ENCODE data around the gene PRPF19.
A peak's percentile ranks its signal among the peaks of the same experiment; 100 is the strongest.

The PRPF19 gene

GRCh38 chr11:60906132-60906972 lies at the start of gene PRPF19:
PRPF19 (minus strand) TSS chr11:60906585; CDS start chr11:60906382, 203 bp downstream.
- DNase-seq (ENCODE audit: low spot score): peak; percentile 96

GRCh38 chr11:60955571-60955970 lies 49.2 kb upstream of the PRPF19 start:
- no peak for DNase-seq (ENCODE audit: low spot score)

- DNase-seq (ENCODE audit: low spot score): no peak
Measured at GRCh38 chr11:60954421-60954820, 48.0 kb upstream of the PRPF19 start.

GRCh38 chr11:60953781-60954180 lies 47.4 kb upstream of the PRPF19 start:
- DNase-seq (ENCODE audit: low spot score): no peak

DNA sequence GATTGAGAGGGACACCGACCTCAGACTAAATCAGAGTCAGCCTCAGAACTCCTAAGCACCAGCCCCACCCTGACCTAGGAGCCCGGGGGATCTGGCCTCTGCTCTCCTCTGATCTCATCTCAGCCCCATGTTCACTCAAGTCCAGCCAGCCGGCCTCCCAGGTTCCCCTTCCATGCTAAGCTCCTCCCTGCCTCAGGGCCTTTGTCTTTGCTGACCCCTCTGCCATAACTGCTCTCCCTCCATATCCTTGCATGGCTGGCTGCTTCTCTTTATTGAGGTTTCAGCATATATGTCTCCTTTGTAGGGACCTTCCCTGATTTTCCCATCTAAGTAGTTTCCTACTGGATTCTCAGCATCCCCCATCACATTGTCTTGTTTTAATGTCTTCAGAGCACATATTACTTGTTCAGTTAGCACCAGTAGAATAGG lies 46.4 kb upstream of the PRPF19 start:
- DNase-seq (ENCODE audit: low spot score): no peak

- no peak for DNase-seq (ENCODE audit: low spot score)
Measured at GRCh38 chr11:60951904-60952741, 45.7 kb upstream of the PRPF19 start, which contains the start of gene SLC15A3. SLC15A3 (minus strand) TSS chr11:60952176; CDS start chr11:60951551, 625 bp downstream.

DNA sequence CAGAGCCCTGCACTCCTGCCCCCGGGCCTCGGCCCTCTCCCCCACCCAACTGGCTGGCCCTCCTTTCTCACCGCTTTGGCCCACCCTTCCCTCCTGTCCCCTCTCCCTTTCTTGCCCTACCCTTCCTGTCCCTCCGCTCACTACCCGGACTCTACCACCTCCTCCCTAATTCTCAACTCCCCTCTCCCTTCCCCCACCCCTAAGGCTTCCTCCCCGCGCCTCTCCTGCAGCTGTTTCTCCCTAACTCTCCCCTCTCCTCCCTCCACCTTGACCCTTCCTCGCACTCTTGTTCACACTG lies 45.2 kb upstream of the PRPF19 start:
- no peak for DNase-seq (ENCODE audit: low spot score)

DNA sequence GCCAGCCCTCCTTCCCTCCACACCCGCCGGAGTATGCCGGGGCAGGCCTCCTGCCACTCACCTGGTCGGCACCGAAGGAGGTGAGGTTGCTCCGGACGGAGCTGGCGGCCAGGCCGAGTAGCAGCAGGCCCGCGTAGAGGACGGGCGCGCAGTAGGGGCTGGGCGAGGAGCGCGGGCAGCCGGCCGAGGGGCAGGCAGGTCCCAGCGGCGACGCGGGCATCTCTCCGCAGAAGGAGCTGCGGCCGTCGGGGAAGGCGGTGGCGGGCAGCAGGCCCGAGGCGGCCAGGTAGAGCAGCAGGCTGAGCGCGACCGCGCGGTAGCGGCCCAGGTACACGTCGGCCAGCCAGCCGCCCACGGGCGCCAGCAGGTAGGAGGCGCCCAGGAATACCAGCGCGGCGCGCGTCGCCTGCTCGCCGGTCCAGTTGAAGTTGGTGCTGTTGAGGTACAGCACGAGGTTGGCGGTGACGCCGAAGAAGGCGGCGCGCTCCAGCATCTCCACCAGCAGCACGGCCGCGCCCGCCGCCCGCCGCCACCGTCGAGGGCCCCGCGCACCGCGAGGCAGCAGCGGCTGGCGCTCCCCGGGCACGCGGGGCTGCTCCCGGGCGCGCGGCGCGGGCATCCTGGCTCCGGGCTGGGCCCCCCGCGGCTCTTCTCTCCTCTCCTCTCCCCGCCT lies 44.7 kb upstream of the PRPF19 start:
- no peak for DNase-seq (ENCODE audit: low spot score)

GRCh38 chr11:60950024-60950423 lies 43.6 kb upstream of the PRPF19 start:
- no peak for DNase-seq (ENCODE audit: low spot score)

DNA sequence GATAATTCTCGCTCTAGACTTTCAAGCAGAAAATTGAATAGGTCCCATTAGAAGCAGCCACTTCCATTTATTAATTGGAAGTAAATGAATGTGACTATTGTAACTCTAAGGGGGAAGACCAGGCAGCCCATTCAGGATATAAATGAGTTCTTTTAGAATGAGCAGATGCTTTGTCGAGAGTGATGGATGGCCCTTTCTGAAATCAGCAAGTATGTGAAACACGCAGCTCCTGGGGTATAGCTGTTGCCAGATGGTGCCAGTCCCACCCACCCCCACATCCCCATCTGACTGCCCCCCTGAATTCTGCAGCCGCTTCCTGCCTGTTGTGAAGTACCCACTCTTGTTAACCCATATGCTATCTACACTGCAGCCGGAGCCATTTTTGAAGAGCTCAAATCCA lies 41.9 kb upstream of the PRPF19 start:
- DNase-seq (ENCODE audit: low spot score): no peak

GRCh38 chr11:60947700-60948099 lies 41.3 kb upstream of the PRPF19 start:
- DNase-seq (ENCODE audit: low spot score): no peak

DNA sequence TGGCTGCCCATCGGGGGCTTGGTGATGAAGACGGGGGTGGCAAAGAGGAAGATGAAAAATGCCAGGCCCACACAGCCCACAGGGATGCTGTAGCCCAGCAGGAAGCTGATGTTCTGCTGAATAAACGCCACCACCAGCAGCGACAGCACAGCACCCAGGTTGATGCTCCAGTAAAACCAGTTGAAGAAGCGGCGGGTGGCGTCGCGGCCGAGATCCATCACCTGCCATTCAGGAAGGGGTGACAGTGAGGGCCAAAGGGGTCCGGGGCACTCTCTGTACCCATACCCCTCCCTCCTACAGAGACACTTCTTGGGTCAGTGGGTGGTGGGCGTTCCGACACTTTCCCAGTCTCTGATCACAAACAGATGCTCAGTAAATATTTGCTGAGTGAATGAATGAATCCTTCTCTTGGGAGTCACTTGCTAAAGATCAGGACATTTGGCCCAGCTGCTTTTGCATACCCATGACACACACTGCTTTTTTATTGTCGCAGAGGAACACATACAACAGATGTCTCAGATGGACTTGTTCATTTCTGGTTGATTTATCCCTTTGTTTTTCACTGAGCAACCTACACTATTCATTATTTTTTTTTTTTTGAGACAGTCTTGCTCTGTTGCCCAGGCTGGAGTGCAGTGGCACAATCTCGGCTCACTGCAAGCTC lies 40.3 kb upstream of the PRPF19 start:
- no peak for DNase-seq (ENCODE audit: low spot score)

DNA sequence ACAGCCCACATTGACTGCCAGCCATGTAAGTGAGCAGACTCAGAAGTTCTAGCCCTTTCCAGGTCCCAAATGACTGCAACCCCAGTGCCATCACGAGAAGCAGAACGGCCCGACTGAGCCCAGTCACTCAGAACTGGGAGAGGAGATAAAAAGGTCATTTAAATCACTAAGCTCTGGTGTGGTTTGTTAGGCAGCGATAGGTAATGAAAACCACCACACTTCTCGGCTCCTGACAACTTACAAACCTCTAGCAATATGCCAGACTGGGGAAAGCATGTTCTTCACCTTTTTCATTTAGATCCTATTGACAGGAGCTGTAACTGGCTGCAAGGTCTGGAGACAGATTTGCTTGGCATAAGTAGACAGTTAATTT lies 38.9 kb upstream of the PRPF19 start:
- DNase-seq (ENCODE audit: low spot score): no peak

- DNase-seq (ENCODE audit: low spot score): no peak
Measured at GRCh38 chr11:60944490-60945294, 38.3 kb upstream of the PRPF19 start.

GRCh38 chr11:60942970-60943565 lies 36.7 kb upstream of the PRPF19 start:
- no peak for DNase-seq (ENCODE audit: low spot score)

- DNase-seq (ENCODE audit: low spot score): peak; percentile 59
Measured at GRCh38 chr11:60942219-60942618, 35.8 kb upstream of the PRPF19 start.

DNA sequence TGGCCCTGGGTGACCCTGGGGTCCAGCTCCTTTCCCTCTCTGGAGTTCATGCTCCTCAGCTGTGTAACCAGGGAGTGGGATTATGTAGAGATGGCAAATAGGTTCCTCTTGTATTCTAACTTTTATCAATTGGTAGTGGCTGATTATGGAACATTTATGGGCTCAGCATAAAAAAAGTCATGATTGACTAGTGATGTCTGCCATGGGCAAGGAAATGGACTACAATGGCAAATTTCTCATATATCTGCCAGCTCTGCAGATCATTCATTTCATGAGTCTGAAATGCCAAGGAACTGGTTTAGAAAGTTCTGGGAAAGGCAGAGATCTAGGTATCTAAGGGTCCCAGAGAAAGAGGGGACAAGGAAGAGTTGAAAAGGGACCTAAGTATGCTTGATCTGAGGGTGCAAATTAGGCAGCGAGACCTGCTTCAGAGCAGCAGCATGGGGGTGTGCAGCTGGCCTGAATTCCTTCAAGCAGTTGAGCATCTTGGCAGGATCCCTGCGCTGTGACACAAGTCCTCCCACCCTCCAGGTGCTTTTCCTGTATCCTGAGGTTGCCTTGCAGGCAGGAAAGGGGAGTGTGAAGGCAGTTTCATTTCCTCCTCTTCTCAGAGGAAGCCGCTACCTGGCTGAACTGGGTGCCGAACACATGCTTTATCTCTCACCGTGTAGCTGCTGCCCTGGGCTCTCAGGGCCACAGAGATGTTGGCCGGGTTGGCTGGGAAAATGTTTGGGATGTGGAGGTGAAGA lies 35.2 kb upstream of the PRPF19 start:
- DNase-seq (ENCODE audit: low spot score): no peak

- no peak for DNase-seq (ENCODE audit: low spot score)
Measured at GRCh38 chr11:60939855-60940254, 33.5 kb upstream of the PRPF19 start.

- DNase-seq (ENCODE audit: low spot score): no peak
Measured at GRCh38 chr11:60939301-60939700, 32.9 kb upstream of the PRPF19 start.

- no peak for DNase-seq (ENCODE audit: low spot score)
Measured at GRCh38 chr11:60938500-60938899, 32.1 kb upstream of the PRPF19 start.

Data from D341Med (cell line).